Lower leg skin (tissue), 3 donors: ENCODE measurements around the gene NAPG.

Source experiments
- POLR2A ChIP-seq, 2 donors: fragments of 450-650 bp; IDR thresholded peaks; one replicate each; pipeline ENCODE4 v1.6.1; 2016 to 2017; ENCODE audit warnings: antibody characterized with exemption in 2 of 2, mild to moderate bottlenecking in 1 of 2, moderate library complexity in 1 of 2
- TF ChIP-seq, protein P1 (sequence below), 3 donors: fragments of 450-650 bp; IDR thresholded peaks; one replicate each; pipeline ENCODE4 v1.5.1; 2016; ENCODE audit warnings: antibody characterized with exemption in 3 of 3, mild to moderate bottlenecking in 3 of 3, moderate library complexity in 2 of 3

DNA sequence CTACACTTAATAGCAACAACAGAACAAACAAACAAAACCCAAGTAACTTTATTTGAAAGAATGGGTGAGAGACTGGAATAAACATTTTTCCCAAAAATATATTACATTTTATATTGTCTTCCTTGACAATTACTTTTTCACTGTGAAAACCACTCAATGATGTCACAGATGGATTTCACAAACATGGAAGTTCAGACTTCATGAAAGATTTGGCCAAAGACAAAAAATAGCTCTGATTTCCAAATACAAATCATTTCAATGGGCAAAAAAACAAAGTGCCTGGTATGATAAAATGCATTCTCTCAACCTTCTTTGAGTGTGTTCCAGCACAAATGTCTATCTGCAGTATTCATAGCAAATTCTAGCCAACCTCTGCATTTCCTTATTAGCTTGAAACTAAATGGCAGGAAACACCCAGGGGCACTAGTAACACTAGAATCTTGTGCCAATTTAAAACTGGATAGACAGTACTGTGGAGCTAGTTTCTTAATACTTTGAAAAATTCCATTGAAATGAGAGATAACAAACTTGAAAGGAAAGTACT lies 28.5 kb upstream of the NAPG start:
- TF ChIP-seq, protein P1, sequence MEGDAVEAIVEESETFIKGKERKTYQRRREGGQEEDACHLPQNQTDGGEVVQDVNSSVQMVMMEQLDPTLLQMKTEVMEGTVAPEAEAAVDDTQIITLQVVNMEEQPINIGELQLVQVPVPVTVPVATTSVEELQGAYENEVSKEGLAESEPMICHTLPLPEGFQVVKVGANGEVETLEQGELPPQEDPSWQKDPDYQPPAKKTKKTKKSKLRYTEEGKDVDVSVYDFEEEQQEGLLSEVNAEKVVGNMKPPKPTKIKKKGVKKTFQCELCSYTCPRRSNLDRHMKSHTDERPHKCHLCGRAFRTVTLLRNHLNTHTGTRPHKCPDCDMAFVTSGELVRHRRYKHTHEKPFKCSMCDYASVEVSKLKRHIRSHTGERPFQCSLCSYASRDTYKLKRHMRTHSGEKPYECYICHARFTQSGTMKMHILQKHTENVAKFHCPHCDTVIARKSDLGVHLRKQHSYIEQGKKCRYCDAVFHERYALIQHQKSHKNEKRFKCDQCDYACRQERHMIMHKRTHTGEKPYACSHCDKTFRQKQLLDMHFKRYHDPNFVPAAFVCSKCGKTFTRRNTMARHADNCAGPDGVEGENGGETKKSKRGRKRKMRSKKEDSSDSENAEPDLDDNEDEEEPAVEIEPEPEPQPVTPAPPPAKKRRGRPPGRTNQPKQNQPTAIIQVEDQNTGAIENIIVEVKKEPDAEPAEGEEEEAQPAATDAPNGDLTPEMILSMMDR (IDR thresholded peaks at IDR 0.05), result no peak
- TF ChIP-seq POLR2A (IDR thresholded peaks at IDR 0.05), result no peak
